Adrenal gland (tissue), 5 donors: ENCODE results near the gene TECPR1.

Experiments used
- POLR2A ChIP-seq, 2 donors: fragments of 450-650 bp; IDR thresholded peaks; one replicate each; pipeline ENCODE4 v1.6.1; 2017; ENCODE audit warnings: antibody characterized with exemption in 2 of 2, mild to moderate bottlenecking in 2 of 2, moderate library complexity in 1 of 2
- TF ChIP-seq, protein P1 (sequence below), 6 experiments: fragments of 450-650 bp in 4 of 6; fragments of 200-600 bp in 2 of 6; sonication (generic) in 1 of 6; IDR thresholded peaks; 1 replicate in 5 of 6; 2 replicates in 1 of 6; pipeline versions ENCODE4 v1.5.1 to v1.8.0; 2016 to 2021; ENCODE audit warnings: antibody characterized with exemption in 6 of 6, mild to moderate bottlenecking in 2 of 6, moderate library complexity in 1 of 6
- donor health status: DM: no; HTN: no; CAD: no.

DNA sequence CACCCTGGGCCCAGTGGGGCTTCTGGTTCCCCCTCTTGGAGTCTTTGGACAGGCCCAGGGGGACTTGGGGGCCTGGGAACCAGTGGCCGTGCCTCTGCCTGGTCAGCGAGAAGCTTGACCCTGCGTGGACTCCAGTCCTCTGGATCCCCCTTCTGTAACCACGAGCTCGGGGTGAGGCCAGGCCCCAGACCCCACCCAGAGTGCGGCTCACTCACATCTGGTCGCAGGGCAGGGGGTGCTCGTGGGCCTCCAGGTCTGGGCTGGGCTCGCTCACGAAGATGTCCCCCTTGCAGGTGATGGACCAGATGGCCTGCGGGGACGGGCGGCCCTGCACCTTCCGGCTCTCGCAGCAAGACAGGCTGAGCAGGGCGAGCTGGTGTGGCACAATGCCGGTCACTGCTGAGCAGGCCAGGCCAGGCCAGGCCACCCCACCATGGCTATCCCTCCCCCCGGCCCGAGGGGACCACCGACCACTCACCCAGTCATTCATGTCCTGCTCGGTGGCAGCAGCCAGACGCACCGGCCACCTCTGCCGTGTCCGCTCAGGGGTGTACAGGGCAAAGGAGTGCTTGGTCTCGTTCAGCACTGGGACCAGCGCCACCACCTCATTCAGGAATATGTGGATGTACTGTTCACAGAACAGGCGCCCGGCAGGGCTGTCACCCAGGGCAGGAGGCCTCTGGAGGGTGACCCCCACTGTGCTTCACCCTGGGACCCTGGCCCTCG is 21.1 kb downstream of the TECPR1 start:
- TF ChIP-seq, protein P1, sequence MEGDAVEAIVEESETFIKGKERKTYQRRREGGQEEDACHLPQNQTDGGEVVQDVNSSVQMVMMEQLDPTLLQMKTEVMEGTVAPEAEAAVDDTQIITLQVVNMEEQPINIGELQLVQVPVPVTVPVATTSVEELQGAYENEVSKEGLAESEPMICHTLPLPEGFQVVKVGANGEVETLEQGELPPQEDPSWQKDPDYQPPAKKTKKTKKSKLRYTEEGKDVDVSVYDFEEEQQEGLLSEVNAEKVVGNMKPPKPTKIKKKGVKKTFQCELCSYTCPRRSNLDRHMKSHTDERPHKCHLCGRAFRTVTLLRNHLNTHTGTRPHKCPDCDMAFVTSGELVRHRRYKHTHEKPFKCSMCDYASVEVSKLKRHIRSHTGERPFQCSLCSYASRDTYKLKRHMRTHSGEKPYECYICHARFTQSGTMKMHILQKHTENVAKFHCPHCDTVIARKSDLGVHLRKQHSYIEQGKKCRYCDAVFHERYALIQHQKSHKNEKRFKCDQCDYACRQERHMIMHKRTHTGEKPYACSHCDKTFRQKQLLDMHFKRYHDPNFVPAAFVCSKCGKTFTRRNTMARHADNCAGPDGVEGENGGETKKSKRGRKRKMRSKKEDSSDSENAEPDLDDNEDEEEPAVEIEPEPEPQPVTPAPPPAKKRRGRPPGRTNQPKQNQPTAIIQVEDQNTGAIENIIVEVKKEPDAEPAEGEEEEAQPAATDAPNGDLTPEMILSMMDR (IDR thresholded peaks at IDR 0.05), result no peak
- TF ChIP-seq POLR2A (IDR thresholded peaks at IDR 0.05), result no peak
